Breast epithelium (tissue), 3 donors: ENCODE results near the gene NACAD.

ENCODE experiments used
- POLR2A ChIP-seq: fragments of 450-650 bp; IDR thresholded peaks from one replicate; pipeline ENCODE4 v1.6.1; 2016; ENCODE audit warnings: antibody characterized with exemption, mild to moderate bottlenecking, moderate library complexity
- POLR2AphosphoS5 ChIP-seq, 3 donors: sonication (generic); formaldehyde crosslinking; IDR thresholded peaks; one replicate each; pipeline ENCODE4 v1.6.1; 2017; ENCODE audit warnings: antibody characterized with exemption in 3 of 3
- TF ChIP-seq, protein P1 (sequence below), 3 donors: fragments of 450-650 bp; IDR thresholded peaks; one replicate each; pipeline ENCODE4 v1.5.1; 2016 to 2017; ENCODE audit warnings: antibody characterized with exemption in 3 of 3, mild to moderate bottlenecking in 3 of 3, moderate library complexity in 3 of 3

DNA sequence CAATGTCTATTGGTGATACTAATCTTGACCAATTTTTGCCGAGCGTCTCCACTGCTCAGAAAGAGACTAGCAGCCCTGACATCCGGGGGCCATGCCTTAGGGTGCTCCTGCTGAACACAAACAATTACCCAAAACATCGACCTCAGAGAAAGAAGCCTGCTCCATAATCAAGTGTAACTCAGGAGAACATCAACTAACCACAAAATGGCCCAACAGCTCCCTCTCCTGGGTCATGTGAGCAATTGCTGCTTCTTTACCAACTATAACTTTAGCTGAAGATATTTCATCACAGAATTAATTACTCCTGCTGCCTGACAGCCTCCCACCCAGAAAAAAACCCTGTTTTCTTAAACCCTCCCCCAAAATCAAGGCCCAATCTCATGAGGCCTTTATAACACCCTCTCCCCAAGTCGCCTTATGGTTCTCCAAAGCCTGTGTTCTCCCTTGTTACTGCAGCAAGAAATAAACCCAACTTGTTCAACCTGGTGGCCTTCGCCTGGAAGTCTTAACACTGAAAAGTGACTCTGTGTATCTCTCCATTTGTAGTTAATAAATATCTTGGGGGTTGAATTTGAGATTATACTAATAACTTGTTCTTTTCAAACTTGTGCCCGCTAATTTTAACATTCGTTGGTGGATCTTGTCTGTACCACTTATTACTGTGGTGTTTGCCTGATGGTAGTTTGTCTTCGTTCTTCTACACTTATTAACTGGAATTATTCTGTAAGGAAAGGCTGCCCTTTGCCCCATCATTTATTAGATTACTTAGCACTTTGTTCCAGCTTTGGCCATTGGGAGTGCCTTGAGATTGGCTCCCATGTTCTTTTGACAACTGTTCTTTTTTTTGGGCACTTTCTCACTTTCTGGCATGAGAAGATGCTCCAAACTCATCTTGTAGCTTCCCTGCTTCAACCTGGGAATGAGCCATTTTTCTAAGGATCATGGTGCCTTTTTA, 47.6 kb upstream of the NACAD start:
- TF ChIP-seq, protein P1, sequence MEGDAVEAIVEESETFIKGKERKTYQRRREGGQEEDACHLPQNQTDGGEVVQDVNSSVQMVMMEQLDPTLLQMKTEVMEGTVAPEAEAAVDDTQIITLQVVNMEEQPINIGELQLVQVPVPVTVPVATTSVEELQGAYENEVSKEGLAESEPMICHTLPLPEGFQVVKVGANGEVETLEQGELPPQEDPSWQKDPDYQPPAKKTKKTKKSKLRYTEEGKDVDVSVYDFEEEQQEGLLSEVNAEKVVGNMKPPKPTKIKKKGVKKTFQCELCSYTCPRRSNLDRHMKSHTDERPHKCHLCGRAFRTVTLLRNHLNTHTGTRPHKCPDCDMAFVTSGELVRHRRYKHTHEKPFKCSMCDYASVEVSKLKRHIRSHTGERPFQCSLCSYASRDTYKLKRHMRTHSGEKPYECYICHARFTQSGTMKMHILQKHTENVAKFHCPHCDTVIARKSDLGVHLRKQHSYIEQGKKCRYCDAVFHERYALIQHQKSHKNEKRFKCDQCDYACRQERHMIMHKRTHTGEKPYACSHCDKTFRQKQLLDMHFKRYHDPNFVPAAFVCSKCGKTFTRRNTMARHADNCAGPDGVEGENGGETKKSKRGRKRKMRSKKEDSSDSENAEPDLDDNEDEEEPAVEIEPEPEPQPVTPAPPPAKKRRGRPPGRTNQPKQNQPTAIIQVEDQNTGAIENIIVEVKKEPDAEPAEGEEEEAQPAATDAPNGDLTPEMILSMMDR (IDR thresholded peaks at IDR 0.05), result peak; percentile 26 to 89 (median 77)
- TF ChIP-seq POLR2A, result no peak
- TF ChIP-seq POLR2AphosphoS5 (IDR thresholded peaks at IDR 0.05), result no peak
